Neutrophil (primary cell): ENCODE results near the gene SNTA1.
A peak's percentile ranks its signal among the peaks of the same experiment; 100 is the strongest.
"Not testable (repeated sequence)": the region's sequence is repeated elsewhere in the genome, so short reads cannot be mapped to it uniquely, and the experiment has no call there.

Source experiments
- H3K27ac ChIP-seq: fragments of 200-600 bp; sonication (generic); 2 replicates; pipeline ENCODE4 v1.5.1; 2016; ENCODE audit warnings: mild to moderate bottlenecking, moderate library complexity
- H3K27me3 ChIP-seq: fragments of 200-600 bp; sonication (generic); 2 replicates; pipeline ENCODE4 v1.6.0; 2016; ENCODE audit warnings: mild to moderate bottlenecking
- H3K36me3 ChIP-seq: fragments of 200-600 bp; sonication (generic); 2 replicates; pipeline ENCODE4 v1.5.1; 2017
- H3K4me1 ChIP-seq, 2 experiments: fragments of 200-600 bp in 1 of 2; sonication (generic) in 1 of 2; 1 replicate in 1 of 2; 2 replicates in 1 of 2; pipeline versions ENCODE4 v1.5.1 to v1.6.1; 2013 to 2016; ENCODE audit warnings: low read depth in 1 of 2, low read length in 1 of 2, mild to moderate bottlenecking in 1 of 2, moderate library complexity in 1 of 2; ENCODE audit not compliant: control insufficient read depth in 1 of 2, insufficient read depth in 1 of 2
- H3K4me3 ChIP-seq, 2 experiments: fragments of 200-600 bp in 1 of 2; sonication (generic) in 1 of 2; 1 replicate in 1 of 2; 2 replicates in 1 of 2; pipeline ENCODE4 v1.5.1; 2013 to 2016; ENCODE audit warnings: low read depth in 1 of 2, low read length in 1 of 2, mild to moderate bottlenecking in 1 of 2, moderate library complexity in 1 of 2
- H3K9me3 ChIP-seq: fragments of 200-600 bp; sonication (generic); 2 replicates; pipeline ENCODE4 v1.5.1; 2016
- TF ChIP-seq, protein P1 (sequence below): fragments of 200-600 bp; sonication (generic); IDR thresholded peaks from 2 replicates; pipeline ENCODE4 v1.5.1; 2016; ENCODE audit warnings: antibody characterized with exemption

Gene SNTA1

DNA sequence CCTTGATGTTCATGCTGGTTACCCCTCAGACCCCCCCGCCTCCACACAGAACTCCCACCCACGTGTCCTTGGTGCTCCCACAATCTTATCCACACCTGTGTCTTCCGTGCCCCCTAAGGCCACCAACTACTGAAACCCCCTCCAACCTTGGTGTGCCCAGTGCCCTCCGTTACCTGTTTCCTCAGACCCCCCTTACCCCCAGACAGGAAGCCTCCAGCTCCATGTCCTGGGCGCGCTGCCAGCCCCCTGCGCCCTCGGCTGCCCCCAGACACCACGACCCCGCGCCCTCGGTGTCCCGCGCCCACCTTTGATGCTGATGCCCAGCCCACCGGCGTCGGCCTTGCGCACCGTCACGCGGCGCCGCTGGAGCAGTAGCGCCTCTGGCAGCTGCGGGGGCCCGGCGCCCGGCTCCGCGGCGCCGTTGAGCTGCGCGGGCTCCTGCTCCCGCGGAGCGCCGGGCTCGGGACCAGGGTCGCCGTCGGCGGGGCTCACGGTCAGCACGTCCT is 504 bp downstream of the SNTA1 start:
- H3K36me3 ChIP-seq = no peaks in the 10 kb centered on the region
- peaks cover 9 to 13% of the 10 kb centered on the region in 2 experiments for H3K4me1 ChIP-seq
- H3K27me3 ChIP-seq = peaks cover 29% of the 10 kb centered on the region
- peak overlapping the region; percentile 54 for H3K27ac ChIP-seq
- no peaks in the 10 kb centered on the region for H3K9me3 ChIP-seq
- H3K4me3 ChIP-seq = peak overlapping the region; percentile 93
- TF ChIP-seq, protein P1, sequence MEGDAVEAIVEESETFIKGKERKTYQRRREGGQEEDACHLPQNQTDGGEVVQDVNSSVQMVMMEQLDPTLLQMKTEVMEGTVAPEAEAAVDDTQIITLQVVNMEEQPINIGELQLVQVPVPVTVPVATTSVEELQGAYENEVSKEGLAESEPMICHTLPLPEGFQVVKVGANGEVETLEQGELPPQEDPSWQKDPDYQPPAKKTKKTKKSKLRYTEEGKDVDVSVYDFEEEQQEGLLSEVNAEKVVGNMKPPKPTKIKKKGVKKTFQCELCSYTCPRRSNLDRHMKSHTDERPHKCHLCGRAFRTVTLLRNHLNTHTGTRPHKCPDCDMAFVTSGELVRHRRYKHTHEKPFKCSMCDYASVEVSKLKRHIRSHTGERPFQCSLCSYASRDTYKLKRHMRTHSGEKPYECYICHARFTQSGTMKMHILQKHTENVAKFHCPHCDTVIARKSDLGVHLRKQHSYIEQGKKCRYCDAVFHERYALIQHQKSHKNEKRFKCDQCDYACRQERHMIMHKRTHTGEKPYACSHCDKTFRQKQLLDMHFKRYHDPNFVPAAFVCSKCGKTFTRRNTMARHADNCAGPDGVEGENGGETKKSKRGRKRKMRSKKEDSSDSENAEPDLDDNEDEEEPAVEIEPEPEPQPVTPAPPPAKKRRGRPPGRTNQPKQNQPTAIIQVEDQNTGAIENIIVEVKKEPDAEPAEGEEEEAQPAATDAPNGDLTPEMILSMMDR = no peak

DNA sequence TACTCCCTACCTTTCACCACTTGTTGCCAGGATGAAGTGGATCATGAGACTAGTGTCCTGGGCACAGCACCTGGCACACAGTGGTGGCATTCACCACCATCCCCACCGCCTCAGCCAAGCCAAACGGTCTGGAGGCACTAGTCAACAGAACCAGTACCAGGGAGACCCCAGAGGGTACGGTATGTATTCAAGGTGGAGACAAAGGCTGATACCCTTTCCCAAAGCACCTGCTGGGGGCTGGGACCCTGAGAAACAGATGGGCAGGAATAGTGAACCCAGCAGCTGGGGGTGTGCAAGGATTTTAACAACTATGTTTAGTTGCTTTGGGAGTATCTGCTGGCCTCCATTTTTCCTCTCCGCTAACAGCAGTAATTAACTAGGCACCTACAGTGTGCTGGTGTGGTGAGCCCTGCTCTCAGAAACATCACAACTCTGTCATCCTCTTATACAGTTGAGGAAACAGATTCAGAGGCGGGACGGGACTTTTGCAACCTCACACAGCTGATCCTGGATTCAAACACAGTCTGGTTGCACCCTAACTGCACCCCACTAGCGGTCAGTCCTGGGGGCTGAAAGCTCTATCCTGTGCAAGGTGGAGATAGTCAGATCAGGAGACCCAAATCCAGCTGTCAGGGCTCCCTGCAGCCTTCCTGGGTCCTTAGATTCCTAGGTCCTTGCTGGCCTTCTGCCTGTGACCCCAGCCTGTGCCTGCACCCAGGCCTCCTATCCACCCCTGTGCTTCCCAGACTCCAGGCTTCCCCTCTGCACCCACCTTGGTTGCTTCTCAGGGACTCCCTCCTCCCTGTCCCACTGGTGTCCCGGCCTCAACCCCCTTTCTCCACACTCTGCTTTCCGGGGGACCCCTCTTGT is 1.2 kb downstream of the SNTA1 start:
- Histone ChIP-seq H3K27me3 (peaks cover 29% of the 10 kb centered on the region), H3K9me3 (no peaks in the 10 kb centered on the region), H3K27ac (no peak overlapping the region), H3K4me3 (peak overlapping the region in 1 of 2 experiments; percentile 93), H3K36me3 (no peaks in the 10 kb centered on the region), H3K4me1 (peaks cover 9 to 13% of the 10 kb centered on the region in 2 experiments)
- TF ChIP-seq, protein P1 = no peak

DNA sequence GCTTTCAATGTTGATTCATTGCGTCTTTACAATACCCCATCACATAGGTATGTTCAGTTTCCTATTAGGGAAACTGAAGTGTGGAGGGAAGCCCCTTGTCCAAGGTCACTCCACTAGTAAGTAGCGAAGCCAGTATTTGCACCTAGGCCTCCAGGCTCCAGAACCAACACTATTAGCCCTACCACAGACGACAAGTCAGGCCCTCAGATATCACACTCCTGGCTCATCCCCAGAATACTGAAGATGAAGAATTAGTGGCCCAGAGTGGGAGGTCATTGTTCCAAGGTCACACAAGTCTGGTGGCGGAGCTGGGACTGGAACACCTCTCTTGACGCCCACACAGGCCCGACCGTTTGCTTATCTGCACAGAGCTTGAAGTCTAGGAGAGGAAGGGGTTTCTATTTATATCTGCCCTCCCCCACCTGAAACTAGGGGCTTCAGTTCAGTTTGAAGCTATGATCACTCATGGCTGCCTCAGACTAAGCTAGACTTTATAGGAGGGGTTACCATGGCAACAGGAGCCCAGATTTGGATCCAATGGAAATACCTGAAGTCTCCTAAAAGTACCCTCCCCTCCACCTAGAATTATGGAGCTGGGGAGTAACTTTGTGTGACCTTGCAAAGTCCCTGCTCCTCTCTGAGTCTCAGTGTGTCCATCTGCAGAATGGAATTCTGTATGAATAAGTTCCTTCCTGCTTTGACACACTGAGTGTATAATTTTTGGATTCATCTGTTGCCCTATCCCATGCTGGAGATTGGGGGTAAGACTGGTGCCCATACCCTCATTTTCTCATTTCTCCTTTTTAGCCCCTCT is 2.2 kb downstream of the SNTA1 start:
- no peaks in the 10 kb centered on the region for H3K9me3 ChIP-seq
- peaks cover 9 to 13% of the 10 kb centered on the region in 2 experiments for H3K4me1 ChIP-seq
- peaks cover 29% of the 10 kb centered on the region for H3K27me3 ChIP-seq
- no peak overlapping the region for H3K27ac ChIP-seq
- H3K36me3 ChIP-seq = no peaks in the 10 kb centered on the region
- TF ChIP-seq, protein P1 = no peak
- H3K4me3 ChIP-seq = no peak overlapping the region

DNA sequence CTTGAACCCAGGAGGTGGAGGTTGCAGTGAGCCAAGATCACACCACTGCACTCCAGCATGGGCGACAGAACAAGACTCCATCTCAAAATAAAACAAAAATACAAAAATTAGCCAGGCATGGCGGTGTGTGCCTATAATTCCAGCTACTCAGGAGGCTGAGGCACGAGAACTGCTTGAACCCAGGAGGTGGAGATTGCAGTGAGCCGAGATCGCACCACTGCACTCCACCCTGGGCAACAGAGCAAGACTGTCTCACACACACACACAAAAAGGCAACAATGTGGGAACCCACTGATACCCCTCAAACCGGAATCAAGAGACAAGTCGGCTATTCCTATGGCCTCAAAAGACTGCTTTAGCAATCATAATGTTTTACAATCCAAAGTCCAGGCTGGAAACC is 3.0 kb downstream of the SNTA1 start:
- not testable (repeated sequence) for H3K36me3 ChIP-seq, H3K4me3 ChIP-seq, H3K9me3 ChIP-seq, H3K27ac ChIP-seq
- H3K4me1 ChIP-seq = peaks cover 9 to 13% of the 10 kb centered on the region in 2 experiments
- peaks cover 29% of the 10 kb centered on the region for H3K27me3 ChIP-seq

DNA sequence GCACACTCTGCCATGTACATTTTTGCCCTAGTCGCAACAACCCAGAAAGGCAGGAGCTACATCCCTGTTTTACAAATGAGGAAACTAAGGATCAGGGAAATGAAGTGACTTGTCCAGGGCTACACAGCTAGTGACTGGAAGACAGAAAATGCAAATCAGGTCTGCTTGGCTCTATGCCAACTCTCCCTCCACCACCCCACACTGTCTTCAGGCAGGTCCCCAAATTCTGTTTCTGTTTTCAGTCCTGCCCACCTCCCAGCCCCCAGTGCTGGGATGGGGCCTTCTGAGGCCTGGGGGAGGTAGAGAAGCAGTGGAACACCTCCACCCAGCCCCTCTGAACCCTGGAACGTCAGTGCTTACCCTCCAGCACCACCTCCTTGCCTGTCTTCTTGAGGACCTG is 5.1 kb downstream of the SNTA1 start:
- Histone ChIP-seq H3K36me3 (no peaks in the 10 kb centered on the region), H3K4me1 (peaks cover 4 to 7% of the 10 kb centered on the region in 2 experiments), H3K27me3 (peaks cover 24% of the 10 kb centered on the region), H3K9me3 (no peaks in the 10 kb centered on the region), H3K4me3 (no peak overlapping the region), H3K27ac (no peak overlapping the region)
- TF ChIP-seq, protein P1 = no peak
